Endothelial cell (in vitro differentiated cells): ENCODE results near the gene DPP10. TPM values are rescaled to one million over a fixed set of nuclear protein-coding genes. Genes with fewer than 3 reads are reported as not detected.

ENCODE experiments used
- DNase-seq: peaks from one replicate; pipeline ENCODE4 v3.0.0; 2021; ENCODE audit warnings: low spot score
- H3K27ac Mint-ChIP-seq: one replicate; pipeline ENCODE4 v1.8.0; 2021; ENCODE audit warnings: mixed read lengths, inconsistent platforms; ENCODE audit not compliant: unreplicated experiment
- H3K27me3 Mint-ChIP-seq: one replicate; pipeline ENCODE4 v1.8.0; 2021; ENCODE audit warnings: mild to moderate bottlenecking, moderate library complexity, mixed read lengths, inconsistent platforms; ENCODE audit not compliant: unreplicated experiment
- H3K36me3 Mint-ChIP-seq: one replicate; pipeline ENCODE4 v1.8.0; 2021; ENCODE audit warnings: mild to moderate bottlenecking, low read depth, mixed read lengths, inconsistent platforms; ENCODE audit not compliant: unreplicated experiment
- H3K4me1 Mint-ChIP-seq: one replicate; pipeline ENCODE4 v1.8.0; 2021; ENCODE audit warnings: mild to moderate bottlenecking, mixed read lengths, inconsistent platforms; ENCODE audit not compliant: unreplicated experiment
- H3K4me3 Mint-ChIP-seq: one replicate; pipeline ENCODE4 v1.8.0; 2021; ENCODE audit warnings: mild to moderate bottlenecking, mixed read lengths, inconsistent platforms; ENCODE audit not compliant: unreplicated experiment
- H3K9me3 Mint-ChIP-seq: one replicate; pipeline ENCODE4 v1.8.0; 2021; ENCODE audit warnings: mixed read lengths, inconsistent platforms; ENCODE audit not compliant: unreplicated experiment
- total RNA-seq: library from RNA; stranded (reverse); fragmentation: NEBNext Ultra II Directional; extraction: Animal tissue kit (Norgen Biotek cat#: 25700); gene quantifications from one replicate; pipeline ENCODE4 v1.2.1, GENCODE V29; 2021; ENCODE audit not compliant: unreplicated experiment
- TF ChIP-seq, protein P1 (sequence below): fragments of 200-600 bp; sonication (generic); IDR thresholded peaks from one replicate; pipeline ENCODE4 v1.5.0; 2021; ENCODE audit warnings: antibody characterized with exemption; ENCODE audit not compliant: unreplicated experiment

The DPP10 gene
- total RNA-seq, 1 donor from 2014 or later = 3.3 TPM

DNA sequence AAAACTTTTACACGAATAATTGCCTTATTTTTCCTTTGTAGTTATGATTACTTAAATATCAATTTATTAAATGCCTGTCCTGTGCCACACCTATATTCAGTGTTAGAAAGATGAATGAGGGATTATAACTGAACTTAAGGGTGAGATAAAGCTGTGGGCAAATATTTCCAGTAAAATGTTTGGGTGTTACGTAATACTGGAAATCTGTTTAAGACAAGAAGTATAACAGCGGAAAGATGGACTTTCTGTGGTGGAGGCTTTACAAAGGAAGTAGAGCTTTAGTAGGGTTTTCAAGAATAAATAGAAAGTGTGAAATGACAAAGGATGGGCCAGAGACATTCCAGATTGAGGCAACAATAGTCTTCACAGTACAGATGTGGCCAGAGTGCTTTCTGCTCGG, 927.0 kb downstream of the DPP10 start:
- DNase-seq = no peak
- H3K4me1 Mint-ChIP-seq = no peaks in the 10 kb centered on the region
- peaks cover 15% of the 10 kb centered on the region for H3K9me3 Mint-ChIP-seq
- TF ChIP-seq, protein P1, sequence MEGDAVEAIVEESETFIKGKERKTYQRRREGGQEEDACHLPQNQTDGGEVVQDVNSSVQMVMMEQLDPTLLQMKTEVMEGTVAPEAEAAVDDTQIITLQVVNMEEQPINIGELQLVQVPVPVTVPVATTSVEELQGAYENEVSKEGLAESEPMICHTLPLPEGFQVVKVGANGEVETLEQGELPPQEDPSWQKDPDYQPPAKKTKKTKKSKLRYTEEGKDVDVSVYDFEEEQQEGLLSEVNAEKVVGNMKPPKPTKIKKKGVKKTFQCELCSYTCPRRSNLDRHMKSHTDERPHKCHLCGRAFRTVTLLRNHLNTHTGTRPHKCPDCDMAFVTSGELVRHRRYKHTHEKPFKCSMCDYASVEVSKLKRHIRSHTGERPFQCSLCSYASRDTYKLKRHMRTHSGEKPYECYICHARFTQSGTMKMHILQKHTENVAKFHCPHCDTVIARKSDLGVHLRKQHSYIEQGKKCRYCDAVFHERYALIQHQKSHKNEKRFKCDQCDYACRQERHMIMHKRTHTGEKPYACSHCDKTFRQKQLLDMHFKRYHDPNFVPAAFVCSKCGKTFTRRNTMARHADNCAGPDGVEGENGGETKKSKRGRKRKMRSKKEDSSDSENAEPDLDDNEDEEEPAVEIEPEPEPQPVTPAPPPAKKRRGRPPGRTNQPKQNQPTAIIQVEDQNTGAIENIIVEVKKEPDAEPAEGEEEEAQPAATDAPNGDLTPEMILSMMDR = no peak
- H3K36me3 Mint-ChIP-seq = peaks cover 3% of the 10 kb centered on the region
- H3K27ac Mint-ChIP-seq = no peak overlapping the region
- H3K27me3 Mint-ChIP-seq = no peaks in the 10 kb centered on the region
- H3K4me3 Mint-ChIP-seq = no peak overlapping the region

DNA sequence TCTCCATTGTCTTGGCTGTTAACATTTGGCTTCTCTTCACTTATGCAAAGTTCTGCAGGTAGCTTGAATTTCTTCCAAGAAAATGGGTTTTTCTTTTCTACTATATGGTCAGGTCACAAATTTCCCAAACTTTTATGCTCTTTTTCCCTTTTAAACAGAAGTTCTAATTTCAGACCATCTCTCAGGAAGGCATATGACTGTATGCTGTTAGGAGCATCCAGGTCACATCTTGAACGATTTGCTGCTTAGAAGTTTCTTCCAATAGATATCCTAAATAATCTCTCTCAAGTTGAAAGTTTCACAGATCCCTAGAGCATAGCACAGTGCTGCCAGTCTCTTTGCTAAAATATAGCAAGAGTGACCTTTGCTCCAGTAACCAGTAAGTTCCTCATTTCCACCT, 932.5 kb downstream of the DPP10 start:
- H3K27me3 Mint-ChIP-seq = no peaks in the 10 kb centered on the region

GRCh38 chr2:115384399-115384798, 942.0 kb downstream of the DPP10 start:
- Mint-ChIP-seq H3K36me3 (peaks cover 4% of the 10 kb centered on the region), H3K4me1 (no peaks in the 10 kb centered on the region), H3K9me3 (peaks cover 7% of the 10 kb centered on the region), H3K27me3 (no peaks in the 10 kb centered on the region), H3K27ac (no peak overlapping the region), H3K4me3 (no peak overlapping the region)
- no peak for DNase-seq
- TF ChIP-seq, protein P1 = no peak

More for the DNA sequence above, 932.5 kb downstream of the DPP10 start:
- Mint-ChIP-seq H3K4me3 (no peak overlapping the region), H3K27ac (no peak overlapping the region), H3K4me1 (no peaks in the 10 kb centered on the region), H3K36me3 (peaks cover 3% of the 10 kb centered on the region), H3K9me3 (peaks cover 23% of the 10 kb centered on the region)
- no peak for DNase-seq
- TF ChIP-seq, protein P1 = no peak

- TF ChIP-seq, protein P1 = no peak
- H3K4me3 Mint-ChIP-seq = no peak overlapping the region
- peaks cover 4% of the 10 kb centered on the region for H3K36me3 Mint-ChIP-seq
- DNase-seq = no peak
- H3K4me1 Mint-ChIP-seq = no peaks in the 10 kb centered on the region
- H3K27me3 Mint-ChIP-seq = no peaks in the 10 kb centered on the region
- peaks cover 7% of the 10 kb centered on the region for H3K9me3 Mint-ChIP-seq
- no peak overlapping the region for H3K27ac Mint-ChIP-seq
These were observed 944.0 kb downstream of the DPP10 start for GRCh38 chr2:115386465-115386864.

- Mint-ChIP-seq H3K36me3 (no peaks in the 10 kb centered on the region), H3K27ac (no peak overlapping the region), H3K27me3 (no peaks in the 10 kb centered on the region), H3K4me1 (no peaks in the 10 kb centered on the region), H3K9me3 (peaks cover 5% of the 10 kb centered on the region), H3K4me3 (no peak overlapping the region)
- TF ChIP-seq, protein P1 = no peak
- DNase-seq = no peak
These were observed 946.6 kb downstream of the DPP10 start for GRCh38 chr2:115389024-115389423.
